Stimulated activated CD4-positive, alpha-beta T cell treated with anti-CD3 and anti-CD28 coated beads, TNF-alpha, amount 100 ng/mL, for 48 hours (primary cell): ENCODE measurements around the gene TMEM19.

Source experiments
- DNase-seq, 3 donors: peaks; one replicate each; pipeline ENCODE4 v3.0.0-alpha.2; 2020; ENCODE audit warnings: low read depth in 3 of 3

The TMEM19 gene

GRCh38 chr12:71718611-71719010, 32.7 kb downstream of the TMEM19 start:
- DNase-seq, result no peak

GRCh38 chr12:71719647-71720370, 33.9 kb downstream of the TMEM19 start:
- DNase-seq, result no peak

DNA sequence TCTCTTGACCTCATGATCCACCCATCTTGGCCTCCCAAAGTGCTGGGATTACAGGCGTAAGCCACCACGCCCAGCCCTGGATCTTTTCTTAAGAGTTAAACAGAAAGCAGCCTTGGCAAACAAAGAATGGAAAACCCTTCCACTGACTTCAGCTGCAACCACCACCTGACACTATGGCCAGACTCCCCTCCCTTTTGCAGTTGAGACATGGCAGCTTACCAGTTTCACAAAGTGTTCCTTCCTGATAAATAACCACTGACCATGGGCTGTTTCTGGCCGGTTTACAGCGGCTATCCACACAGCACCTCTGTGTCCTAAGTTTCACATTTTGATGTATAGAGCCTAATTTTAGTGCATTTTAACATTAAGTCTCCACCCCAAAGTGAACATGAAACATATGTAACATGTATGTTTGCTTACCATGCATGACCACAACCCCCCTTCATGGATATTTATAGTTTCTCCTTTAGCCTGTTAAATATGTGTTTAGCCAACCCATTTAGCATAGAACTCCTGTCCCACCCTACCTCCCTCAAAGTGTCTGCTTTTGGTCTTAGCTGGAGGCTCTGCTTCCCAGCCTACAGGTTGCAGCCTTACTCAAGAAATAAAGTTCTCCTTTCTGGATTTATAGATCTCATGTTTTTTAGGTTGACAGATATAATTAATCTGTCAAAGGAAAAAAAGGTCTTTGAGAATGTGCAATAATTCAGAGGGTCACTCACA, 36.1 kb downstream of the TMEM19 start:
- no peak for DNase-seq

DNA sequence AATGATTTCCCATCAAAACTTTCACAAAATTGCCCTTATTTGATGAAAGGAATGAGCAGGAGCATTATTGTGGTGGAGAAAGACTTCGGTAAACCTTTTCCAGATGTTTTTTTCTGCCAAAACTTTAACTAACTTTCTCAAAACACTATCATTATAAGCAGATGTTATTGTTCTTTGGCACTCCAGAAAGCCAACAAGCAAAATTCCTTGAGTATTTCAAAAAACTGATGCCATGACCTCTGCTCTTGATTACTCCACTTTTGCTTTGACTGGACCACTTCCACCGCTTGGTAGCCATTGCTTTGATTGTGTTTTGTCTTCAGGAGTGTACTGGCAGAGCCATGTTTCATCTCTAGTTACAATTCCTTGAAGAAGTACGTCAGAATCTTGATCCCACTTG, 39.1 kb downstream of the TMEM19 start:
- no peak for DNase-seq

DNA sequence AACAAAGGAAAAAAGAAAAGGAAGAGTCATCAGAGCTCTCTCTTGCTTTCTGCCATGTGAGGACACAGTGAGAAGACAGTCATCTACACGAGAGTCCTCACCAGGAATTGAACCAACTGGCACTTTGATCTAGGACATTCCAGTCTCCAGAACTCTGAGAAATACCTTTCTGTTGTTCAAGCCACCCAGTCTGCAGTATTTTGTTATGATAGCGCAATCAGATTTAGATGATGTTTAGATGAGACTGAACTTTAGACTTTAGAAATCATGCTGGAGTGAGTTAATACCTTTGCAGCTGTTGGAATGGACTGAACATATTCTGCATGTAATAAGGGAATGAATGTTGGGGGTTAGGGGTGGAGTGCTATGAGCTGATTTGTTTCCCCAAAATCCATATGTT, 40.7 kb downstream of the TMEM19 start:
- DNase-seq, result no peak

GRCh38 chr12:71727958-71728357, 42.1 kb downstream of the TMEM19 start:
- DNase-seq, result no peak

DNA sequence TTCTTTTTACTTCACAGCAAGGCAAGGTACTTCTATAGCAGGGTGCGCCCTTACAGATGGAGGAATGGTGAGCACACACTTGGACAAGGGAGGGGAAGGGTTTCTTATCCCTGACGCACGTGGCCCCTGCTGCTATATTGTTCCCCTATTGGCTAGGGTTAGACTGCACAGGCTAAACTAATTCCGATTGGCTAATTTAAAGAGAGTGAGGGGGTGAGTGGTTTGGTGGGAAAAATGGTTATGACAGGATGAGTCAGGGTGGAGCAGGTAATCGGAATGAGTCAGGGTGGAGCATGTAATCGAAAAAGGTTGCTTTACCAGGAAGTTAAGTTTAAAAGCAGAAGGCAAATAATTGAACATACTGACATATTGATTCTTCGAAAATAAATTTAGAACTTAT, 45.1 kb downstream of the TMEM19 start:
- DNase-seq, result no peak

- no peak for DNase-seq
These were observed 45.8 kb downstream of the TMEM19 start for GRCh38 chr12:71731439-71732356.

- no peak for DNase-seq
These were observed 46.5 kb downstream of the TMEM19 start for GRCh38 chr12:71732357-71732712.

- DNase-seq, result no peak
These were observed 51.3 kb downstream of the TMEM19 start for GRCh38 chr12:71737197-71737596.

- DNase-seq, result no peak
These were observed 57.1 kb downstream of the TMEM19 start for GRCh38 chr12:71742998-71743397.

- no peak for DNase-seq
These were observed 58.8 kb downstream of the TMEM19 start for GRCh38 chr12:71744522-71745300.

- DNase-seq, result peak in 1 of 3 donors; percentile 21
These were observed 61.2 kb downstream of the TMEM19 start for GRCh38 chr12:71746974-71747611.

DNA sequence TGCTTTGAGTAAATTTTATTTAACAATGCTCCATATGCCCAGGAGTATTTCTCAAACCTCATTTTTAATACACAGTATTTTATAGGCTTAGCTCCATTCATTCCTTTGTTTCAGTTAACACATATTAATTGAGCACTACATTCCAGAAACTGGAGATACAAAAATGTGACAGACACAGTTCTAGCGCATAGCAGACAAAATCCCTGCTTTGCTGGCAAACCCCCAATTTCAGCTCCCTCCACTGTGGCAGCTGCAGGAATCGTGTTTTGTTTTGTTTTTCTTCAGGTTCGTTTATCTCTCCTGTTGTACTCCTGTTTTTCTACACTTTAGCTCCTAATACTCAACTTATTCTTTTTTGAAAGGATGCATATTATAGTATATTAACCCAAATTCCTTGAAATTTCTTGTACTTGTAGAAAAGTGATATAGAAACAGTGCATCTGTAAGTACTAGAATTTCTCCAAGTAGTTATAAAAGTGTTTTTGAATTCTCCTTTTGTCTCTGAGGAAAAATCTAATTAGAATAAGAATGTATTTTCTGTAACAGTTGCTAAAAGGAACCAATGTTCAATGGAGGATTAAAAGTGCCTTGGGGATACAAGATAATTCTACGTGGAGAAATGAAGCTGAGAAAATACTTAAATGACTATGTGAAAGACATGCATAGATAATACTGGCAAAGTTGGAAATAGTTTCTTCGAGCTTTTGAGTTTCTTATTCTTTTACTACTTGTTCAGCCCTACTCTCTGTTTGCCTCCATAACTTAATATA, 62.4 kb downstream of the TMEM19 start:
- no peak for DNase-seq

- DNase-seq, result no peak
These were observed 63.8 kb downstream of the TMEM19 start for GRCh38 chr12:71749666-71750065.

DNA sequence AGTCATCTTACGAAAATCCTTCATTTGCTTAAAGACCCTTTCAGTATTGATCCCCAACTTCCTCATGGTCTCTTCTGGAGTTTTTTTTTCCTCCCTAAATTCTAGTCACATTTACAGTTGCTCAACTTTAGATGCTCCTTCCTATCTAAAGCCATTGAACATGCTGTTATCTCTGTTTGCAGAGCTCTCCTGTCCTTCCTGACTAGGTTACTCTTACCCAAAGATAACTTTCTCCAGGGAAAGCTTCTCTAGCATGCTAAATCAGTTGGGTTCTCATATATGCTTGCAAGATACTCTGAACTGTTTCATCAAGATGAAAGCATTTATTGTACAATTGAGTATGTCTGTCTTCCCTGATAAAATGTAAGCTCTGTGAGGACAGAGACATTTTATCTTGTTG, 67.0 kb downstream of the TMEM19 start:
- DNase-seq, result no peak
